HepG2 (cell line): ENCODE measurements around the gene OR2S2. TPM values are rescaled to one million over a fixed set of nuclear protein-coding genes. Genes with fewer than 3 reads are reported as not detected.

ENCODE experiments used
- ATAC-seq: fragments of 200-7000 bp; cut with Tn5 transposase; 3 replicates; pipeline ENCODE4 v1.9.1; 2020; ENCODE audit warnings: mild to moderate bottlenecking, moderate library complexity
- BruUV-seq: library from RNA; stranded (reverse); fragments of 400-500 nt; replicated peaks from 2 replicates; lab custom pipeline; 2021; lab: Mats Ljungman, UMichigan
- CTCF ChIA-PET: fragments of 300-600 bp; formaldehyde crosslinking; extraction: SDS; loops from one replicate; lab custom pipeline; 2021; ENCODE audit warnings: low total read pairs, inconsistent platforms, low intra/inter-chr PET ratio; lab: Yijun Ruan, JAX
- POLR2A ChIA-PET: fragments of 350-600 bp; sonication (Branson Sonifier 250); formaldehyde crosslinking; loops from one replicate; lab custom pipeline; 2020; ENCODE audit warnings: antibody characterized with exemption, inconsistent platforms; lab: Yijun Ruan, JAX
- DNase-seq: peaks from one replicate; pipeline ENCODE4 v3.0.0-alpha.2; 2015; ENCODE audit warnings: low spot score
- FAIRE-seq: peaks from 3 replicates; lab custom pipeline; 2011; peaks lifted over from hg19 to GRCh38; lab: Jason Lieb, UNC
- H2AFZ ChIP-seq: one replicate; pipeline ENCODE4 v1.6.1; 2011; ENCODE audit warnings: low read length, inconsistent platforms
- H3K27ac ChIP-seq: fragments of 300-600 bp; 3 replicates; pipeline ENCODE4 v1.8.0; 2011; ENCODE audit warnings: mixed run types, mild to moderate bottlenecking, mixed read lengths, low read length, inconsistent platforms; ENCODE audit not compliant: insufficient read depth; ENCODE audit errors: extremely low read length
- H3K27me3 ChIP-seq, 2 experiments: fragments of 200-600 bp in 1 of 2; 2 replicates in 1 of 2; 3 replicates in 1 of 2; pipeline versions ENCODE4 v1.6.0 to v1.8.0; 2011; ENCODE audit warnings: low read length in 2 of 2, mild to moderate bottlenecking in 2 of 2, moderate library complexity in 2 of 2, inconsistent platforms in 1 of 2; ENCODE audit not compliant: insufficient read depth in 2 of 2, control insufficient read depth in 1 of 2
- H3K36me3 ChIP-seq, 2 experiments: fragments of 200-600 bp in 1 of 2; replicated peaks in 1 of 2; 2 replicates in 1 of 2; 3 replicates in 1 of 2; pipeline versions ENCODE4 v1.5.1 to v1.8.0; 2011; ENCODE audit warnings: low read length in 2 of 2, inconsistent platforms in 1 of 2; ENCODE audit not compliant: insufficient read depth in 2 of 2, control insufficient read depth in 1 of 2
- H3K4me1 ChIP-seq: 2 replicates; pipeline ENCODE4 v1.5.1; 2012; ENCODE audit warnings: low read length, inconsistent platforms; ENCODE audit not compliant: insufficient read depth
- H3K4me2 ChIP-seq: 2 replicates; pipeline ENCODE4 v1.6.0; 2011; ENCODE audit warnings: low read depth, low read length, inconsistent platforms
- H3K4me3 ChIP-seq, 3 experiments: fragments of 200-600 bp in 1 of 3; sonication (generic), shearing (Covaris generic) in 1 of 3; replicated peaks in 1 of 3; 2 replicates each; pipeline ENCODE4 v1.5.1; 2011 to 2016; ENCODE audit warnings: low read length in 3 of 3, inconsistent platforms in 2 of 3, low read depth in 2 of 3, mild to moderate bottlenecking in 2 of 3, control low read depth in 1 of 3, mixed read lengths in 1 of 3; ENCODE audit not compliant: insufficient read depth in 1 of 3
- H3K79me2 ChIP-seq: one replicate; pipeline ENCODE4 v1.6.1; 2011; ENCODE audit warnings: low read length, inconsistent platforms; ENCODE audit not compliant: insufficient read depth
- H3K9ac ChIP-seq: 2 replicates; pipeline ENCODE4 v1.6.0; 2011; ENCODE audit warnings: mild to moderate bottlenecking, low read depth, low read length, inconsistent platforms; ENCODE audit not compliant: insufficient read depth
- H3K9me3 ChIP-seq: 2 replicates; pipeline ENCODE4 v1.5.1; 2012; ENCODE audit warnings: mild to moderate bottlenecking, low read length
- H4K20me1 ChIP-seq: 2 replicates; pipeline ENCODE4 v1.6.0; 2011; ENCODE audit warnings: inconsistent platforms, mild to moderate bottlenecking, low read length, moderate library complexity; ENCODE audit not compliant: insufficient read depth
- CEBPB ChIP-seq: IDR thresholded peaks from 2 replicates; pipeline ENCODE4 v1.6.1; 2011; ENCODE audit warnings: low read depth, low read length, improper control_type of control experiment, borderline replicate concordance
- FOXM1 ChIP-seq: sonication (generic); formaldehyde crosslinking; IDR thresholded peaks from 2 replicates; pipeline ENCODE4 v1.5.0; 2020; ENCODE audit warnings: missing genetic modification reagents
- GRHL1 ChIP-seq: sonication (generic); formaldehyde crosslinking; conservative IDR thresholded peaks from 2 replicates; pipeline ENCODE4 v1.8.0; 2022; ENCODE audit warnings: missing genetic modification reagents
- HMGXB3 ChIP-seq: sonication (generic); formaldehyde crosslinking; IDR thresholded peaks from 2 replicates; pipeline ENCODE4 v1.4.0; 2020; ENCODE audit warnings: missing genetic modification reagents, borderline replicate concordance
- XBP1 ChIP-seq: sonication (generic); formaldehyde crosslinking; IDR thresholded peaks from 2 replicates; pipeline ENCODE4 v1.5.0; 2020; ENCODE audit warnings: missing genetic modification reagents
- ZFP90 ChIP-seq: sonication (generic); formaldehyde crosslinking; IDR thresholded peaks from 2 replicates; pipeline ENCODE4 v1.8.0; 2022; ENCODE audit warnings: missing genetic modification reagents, mild to moderate bottlenecking, inconsistent platforms, borderline replicate concordance
- ZNF12 ChIP-seq: sonication (generic); formaldehyde crosslinking; IDR thresholded peaks from 2 replicates; pipeline ENCODE4 v1.5.0; 2020; ENCODE audit warnings: missing genetic modification reagents
- ZNF460 ChIP-seq: sonication (generic); formaldehyde crosslinking; IDR thresholded peaks from 2 replicates; pipeline ENCODE4 v1.5.1; 2020; ENCODE audit warnings: missing genetic modification reagents, mild to moderate bottlenecking, borderline replicate concordance
- ZNF563 ChIP-seq: sonication (generic); formaldehyde crosslinking; IDR thresholded peaks from 2 replicates; pipeline ENCODE4 v1.8.0; 2022; ENCODE audit warnings: mild to moderate bottlenecking, moderate library complexity, missing genetic modification reagents
- WGBS: methylation state at CpG from one replicate; pipeline ENCODE4 v1.1.6; 2017; ENCODE audit warnings: low lambda C conversion rate; 5-methylcytosine and 5-hydroxymethylcytosine counted together
- in situ Hi-C: cut with HindIII; loops from 2 replicates; pipeline ENCODE4 v1.10.0; 2017; ENCODE audit warnings: low pct_unique_long_range_greater_than_20kb; ENCODE audit not compliant: extremely low pct_ligation_motif_present
- intact Hi-C: fragments of 100-400 bp; cut with micrococcal nuclease; formaldehyde crosslinking; loops from one replicate; pipeline ENCODE4 v1.10.0; 2022; ENCODE audit not compliant: unreplicated experiment
- polyA plus RNA-seq, 8 experiments: library from polyadenylated mRNA; depleted of rRNA in 3 of 8; stranded (reverse) in 7 of 8; unstranded in 1 of 8; fragments of >200 nt; fragmentation: Illumina TruSeq in 4 of 8; extraction: Trizol in 4 of 8; gene quantifications; 2 replicates each; pipeline versions ENCODE4 v1.2.1 to v1.2.3, GENCODE V29; 2011 to 2016; ENCODE audit warnings: low read depth in 4 of 8, missing spikeins in 1 of 8, mixed read lengths in 1 of 8; ENCODE audit not compliant: insufficient read depth in 1 of 8
- total RNA-seq, 5 experiments: library from RNA; depleted of rRNA; stranded (reverse); fragments of >200 nt; fragmentation: Illumina TruSeq; extraction: Trizol; gene quantifications; 2 replicates each; pipeline ENCODE4 v1.2.3, GENCODE V29; 2016; ENCODE audit warnings: low read depth in 1 of 5
- TF ChIP-seq, protein P1 (sequence below): IDR thresholded peaks from 2 replicates; pipeline ENCODE4 v1.6.1; 2012; ENCODE audit warnings: inconsistent platforms
- TF ChIP-seq, protein P2 (sequence below): sonication (generic); formaldehyde crosslinking; IDR thresholded peaks from 2 replicates; pipeline ENCODE4 v1.4.0; 2020; ENCODE audit warnings: mild to moderate bottlenecking, missing genetic modification reagents, borderline replicate concordance
- TF ChIP-seq, protein P3 (sequence below): sonication (generic); formaldehyde crosslinking; conservative IDR thresholded peaks from 2 replicates; pipeline ENCODE4 v1.4.0; 2020; ENCODE audit warnings: missing genetic modification reagents

OR2S2 gene
- total and polyA plus RNA-seq, 2 of the 13 experiments (the other 11 are each of a cell fraction or from before 2014, with no cell fraction given) = not detected

DNA sequence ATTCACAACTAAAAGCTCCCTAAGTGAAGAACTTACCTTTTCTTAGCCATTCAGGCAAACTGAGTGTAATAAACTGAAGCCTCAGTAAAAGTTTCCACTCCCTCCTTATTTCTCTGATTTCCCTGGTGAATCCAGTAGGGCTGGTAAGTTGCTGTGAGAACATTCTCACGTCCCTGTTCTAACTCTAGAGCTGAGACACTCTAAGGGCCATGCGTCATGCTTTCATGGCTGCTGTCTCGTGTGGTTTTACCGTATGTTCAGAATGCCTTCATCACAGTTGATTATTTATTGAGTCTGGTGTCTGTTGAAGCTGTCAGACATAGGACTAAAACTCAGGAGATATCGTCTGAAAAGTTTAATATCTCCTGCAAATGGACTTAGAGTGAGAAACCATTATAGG, 1.3 kb downstream of the OR2S2 start:
- no peak overlapping the region for H3K4me3 ChIP-seq
- no peak overlapping the region for H3K9ac ChIP-seq
- ATAC-seq (no peak), DNase-seq (no peak), FAIRE-seq (no peak)
- POLR2A ChIA-PET = interaction anchor here (0.7 kb wide), 1 partner anchor 192 kb away, joined by 3 read pairs; no protein-coding TSS in a partner anchor
- WGBS = 25% methylated on average over 5 of the region's 5 CpGs
- no peak overlapping the region for H2AFZ ChIP-seq
- H3K27me3 ChIP-seq = peaks cover 0 to 22% of the 10 kb centered on the region in 2 experiments; a peak in 3 of 5 replicates
- CTCF ChIA-PET = no interaction called here
- H3K27ac ChIP-seq = no peak overlapping the region
- no TSS peak for BruUV-seq
- H3K4me1 ChIP-seq = no peaks in the 10 kb centered on the region
- intact Hi-C loops = loop anchor here (5.0 kb wide), 1 partner anchor 211 kb away; the partner anchor contains the start of gene CCIN
- H3K4me2 ChIP-seq = no peak overlapping the region
- in situ Hi-C loops = loop anchor here (5.0 kb wide), 1 partner anchor 66 kb away; no protein-coding TSS in a partner anchor
- H3K9me3 ChIP-seq = no peaks in the 10 kb centered on the region
- no peaks in the 10 kb centered on the region for H3K36me3 ChIP-seq
- no peaks in the 10 kb centered on the region for H3K79me2 ChIP-seq
- no peaks in the 10 kb centered on the region for H4K20me1 ChIP-seq
- TF ChIP-seq ZFP90 (CRISPR knock-in tag) (no peak), GRHL1 (no peak), ZNF563 (CRISPR knock-in tag) (no peak), ZNF12 (no peak), XBP1 (no peak), ZNF460 (CRISPR knock-in tag) (no peak), CEBPB (no peak), HMGXB3 (CRISPR knock-in tag) (no peak), FOXM1 (CRISPR knock-in tag) (no peak)
- TF ChIP-seq, protein P1, sequence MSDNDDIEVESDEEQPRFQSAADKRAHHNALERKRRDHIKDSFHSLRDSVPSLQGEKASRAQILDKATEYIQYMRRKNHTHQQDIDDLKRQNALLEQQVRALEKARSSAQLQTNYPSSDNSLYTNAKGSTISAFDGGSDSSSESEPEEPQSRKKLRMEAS = no peak
- TF ChIP-seq, protein P2, sequence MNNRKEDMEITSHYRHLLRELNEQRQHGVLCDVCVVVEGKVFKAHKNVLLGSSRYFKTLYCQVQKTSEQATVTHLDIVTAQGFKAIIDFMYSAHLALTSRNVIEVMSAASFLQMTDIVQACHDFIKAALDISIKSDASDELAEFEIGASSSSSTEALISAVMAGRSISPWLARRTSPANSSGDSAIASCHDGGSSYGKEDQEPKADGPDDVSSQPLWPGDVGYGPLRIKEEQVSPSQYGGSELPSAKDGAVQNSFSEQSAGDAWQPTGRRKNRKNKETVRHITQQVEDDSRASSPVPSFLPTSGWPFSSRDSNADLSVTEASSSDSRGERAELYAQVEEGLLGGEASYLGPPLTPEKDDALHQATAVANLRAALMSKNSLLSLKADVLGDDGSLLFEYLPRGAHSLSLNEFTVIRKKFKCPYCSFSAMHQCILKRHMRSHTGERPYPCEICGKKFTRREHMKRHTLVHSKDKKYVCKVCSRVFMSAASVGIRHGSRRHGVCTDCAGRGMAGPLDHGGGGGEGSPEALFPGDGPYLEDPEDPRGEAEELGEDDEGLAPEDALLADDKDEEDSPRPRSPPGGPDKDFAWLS (CRISPR knock-in tag) = no peak
- TF ChIP-seq, protein P3, sequence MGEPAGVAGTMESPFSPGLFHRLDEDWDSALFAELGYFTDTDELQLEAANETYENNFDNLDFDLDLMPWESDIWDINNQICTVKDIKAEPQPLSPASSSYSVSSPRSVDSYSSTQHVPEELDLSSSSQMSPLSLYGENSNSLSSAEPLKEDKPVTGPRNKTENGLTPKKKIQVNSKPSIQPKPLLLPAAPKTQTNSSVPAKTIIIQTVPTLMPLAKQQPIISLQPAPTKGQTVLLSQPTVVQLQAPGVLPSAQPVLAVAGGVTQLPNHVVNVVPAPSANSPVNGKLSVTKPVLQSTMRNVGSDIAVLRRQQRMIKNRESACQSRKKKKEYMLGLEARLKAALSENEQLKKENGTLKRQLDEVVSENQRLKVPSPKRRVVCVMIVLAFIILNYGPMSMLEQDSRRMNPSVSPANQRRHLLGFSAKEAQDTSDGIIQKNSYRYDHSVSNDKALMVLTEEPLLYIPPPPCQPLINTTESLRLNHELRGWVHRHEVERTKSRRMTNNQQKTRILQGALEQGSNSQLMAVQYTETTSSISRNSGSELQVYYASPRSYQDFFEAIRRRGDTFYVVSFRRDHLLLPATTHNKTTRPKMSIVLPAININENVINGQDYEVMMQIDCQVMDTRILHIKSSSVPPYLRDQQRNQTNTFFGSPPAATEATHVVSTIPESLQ (CRISPR knock-in tag) = no peak
